Hematopoietic multipotent progenitor cell treated with erythropoietin and hydrocortisone succinate and interleukin-3 and kit ligand, for 15 days (in vitro differentiated cells): ENCODE data around the gene ALDH2.
"Not testable (repeated sequence)": the region's sequence is repeated elsewhere in the genome, so short reads cannot be mapped to it uniquely, and the experiment has no call there.

Source experiments
- DNase-seq: peaks from one replicate; pipeline ENCODE4 v3.0.0-alpha.2; 2015; ENCODE audit warnings: low spot score

ALDH2 gene

GRCh38 chr12:111827907-111828306 lies 61.2 kb downstream of the ALDH2 start:
- no peak for DNase-seq

- DNase-seq, result no peak
Measured at GRCh38 chr12:111828338-111828979, 61.7 kb downstream of the ALDH2 start.

GRCh38 chr12:111829635-111830034 lies 62.9 kb downstream of the ALDH2 start:
- not testable (repeated sequence) for DNase-seq

GRCh38 chr12:111834740-111835386 lies 68.1 kb downstream of the ALDH2 start:
- not testable (repeated sequence) for DNase-seq

GRCh38 chr12:111835531-111836181 lies 68.9 kb downstream of the ALDH2 start:
- DNase-seq, result not testable (repeated sequence)

GRCh38 chr12:111838353-111838752 lies 71.6 kb downstream of the ALDH2 start:
- no peak for DNase-seq

GRCh38 chr12:111840807-111841206 lies 74.1 kb downstream of the ALDH2 start:
- DNase-seq, result peak; percentile 19

GRCh38 chr12:111841236-111841749 lies 74.6 kb downstream of the ALDH2 start:
- DNase-seq, result peak; percentile 7

GRCh38 chr12:111841750-111842555 lies 75.2 kb downstream of the ALDH2 start, which contains the start of gene MAPKAPK5:
TSS of gene MAPKAPK5 (plus strand) at chr12:111842228. CDS start at chr12:111842734, 506 bp downstream.
- DNase-seq, result peak; percentile 97

GRCh38 chr12:111842556-111843396 lies 76.0 kb downstream of the ALDH2 start:
- DNase-seq, result peak; percentile 13

GRCh38 chr12:111846016-111846415 lies 79.3 kb downstream of the ALDH2 start:
- no peak for DNase-seq

- no peak for DNase-seq
Measured at GRCh38 chr12:111850526-111850925, 83.8 kb downstream of the ALDH2 start.

GRCh38 chr12:111858186-111858585 lies 91.5 kb downstream of the ALDH2 start:
- DNase-seq, result no peak

- no peak for DNase-seq
Measured at GRCh38 chr12:111858778-111859177, 92.0 kb downstream of the ALDH2 start.

- no peak for DNase-seq
Measured at GRCh38 chr12:111864913-111865312, 98.2 kb downstream of the ALDH2 start.
